SIG-M5 treated with dmso at 0.1 percent for 504 hours (cell line): Measurements from ENCODE around the gene RASAL2.

Experiments used
- DNase-seq: peaks from one replicate; lab custom pipeline; 2025; ENCODE audit not compliant: unreplicated experiment; lab: John Stamatoyannopoulos, UW

The RASAL2 gene

GRCh38 chr1:178093951-178094738 is at the start of gene RASAL2:
TSS of gene RASAL2 (plus strand) at chr1:178094104. CDS start at chr1:178094493, 389 bp downstream.
- peak; percentile 44 for DNase-seq

GRCh38 chr1:178046591-178047270 is 47.2 kb upstream of the RASAL2 start:
- DNase-seq, result no peak

GRCh38 chr1:178047403-178048093 is 46.4 kb upstream of the RASAL2 start:
- no peak for DNase-seq

GRCh38 chr1:178048426-178048825 is 45.5 kb upstream of the RASAL2 start:
- no peak for DNase-seq

DNA sequence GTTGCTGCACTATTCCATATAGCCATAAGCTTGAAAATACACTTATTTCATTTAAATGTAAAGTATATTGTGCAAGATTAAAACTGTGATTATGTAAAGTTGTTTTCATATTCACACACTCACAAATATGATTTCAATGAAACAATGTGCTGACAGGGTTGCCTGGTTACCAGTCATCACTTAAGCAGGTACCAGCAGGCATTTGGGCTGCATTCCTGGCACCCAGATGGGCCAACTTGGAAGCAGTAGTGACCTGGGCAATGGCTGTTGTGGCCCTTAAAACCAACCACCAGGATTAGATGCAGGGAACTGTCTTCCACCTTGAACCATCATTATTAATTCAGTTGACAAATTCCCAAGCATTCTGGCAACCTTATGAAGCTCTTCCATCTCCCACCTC is 45.0 kb upstream of the RASAL2 start:
- DNase-seq, result no peak

- DNase-seq, result no peak
Observed at GRCh38 chr1:178050084-178050483, 43.8 kb upstream of the RASAL2 start.

DNA sequence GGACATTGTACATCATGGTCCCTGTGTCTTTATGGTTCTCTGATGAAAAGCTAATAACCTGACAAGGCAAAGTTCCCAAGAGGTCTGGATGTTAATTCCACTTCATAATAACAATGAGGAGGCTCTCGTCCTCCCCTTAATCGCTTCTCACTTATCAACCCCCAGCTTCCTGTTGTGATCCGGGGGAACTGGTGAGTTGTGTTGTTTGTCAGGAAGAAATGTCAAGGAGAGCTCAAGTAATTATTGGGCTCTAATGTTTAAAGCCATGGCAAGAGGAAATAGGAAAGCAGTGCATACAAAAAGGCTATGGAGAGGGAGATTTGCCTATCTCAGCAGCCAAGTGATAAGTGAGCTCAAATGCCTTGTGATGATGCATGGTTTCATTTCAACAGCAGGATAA is 42.8 kb upstream of the RASAL2 start:
- no peak for DNase-seq

DNA sequence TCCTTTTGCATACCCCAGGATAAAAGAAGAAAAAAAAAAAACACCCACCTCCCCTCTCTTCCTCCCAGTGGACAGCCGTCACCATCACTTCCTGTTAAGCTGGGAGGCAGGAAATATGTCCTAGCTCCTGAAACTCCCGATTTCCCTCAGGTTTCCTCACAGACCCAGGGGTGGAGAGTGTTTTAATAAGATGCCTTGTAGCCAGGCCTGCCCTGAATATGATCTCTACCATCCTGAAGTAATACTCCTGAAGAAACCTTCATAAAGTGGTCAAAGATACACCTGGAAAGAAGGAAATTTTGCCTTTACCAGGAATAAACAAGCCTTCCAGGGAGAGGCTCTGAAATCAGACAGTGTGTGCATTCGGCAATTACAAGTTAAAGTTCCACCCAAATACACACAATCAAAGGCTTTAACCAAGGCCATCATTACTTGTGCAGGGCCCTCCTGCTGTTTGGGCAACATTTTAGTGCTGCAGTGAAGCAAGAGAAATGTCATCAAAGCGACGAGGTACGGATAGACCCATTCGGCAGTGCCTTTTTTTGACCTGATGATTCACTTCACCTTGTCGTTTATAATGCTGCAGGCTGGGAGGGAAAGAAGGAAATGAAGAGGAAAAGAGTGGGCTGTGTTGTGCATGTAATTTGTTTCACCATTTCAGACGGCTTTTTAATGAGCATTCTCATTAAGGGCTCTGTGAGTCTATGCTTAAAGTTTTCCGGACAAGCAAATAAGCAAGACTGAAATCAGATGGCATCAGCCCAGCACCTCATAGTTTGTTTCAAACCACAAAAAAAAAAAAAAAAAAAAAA is 41.0 kb upstream of the RASAL2 start:
- no peak for DNase-seq

- peak; percentile 61 for DNase-seq
Observed at GRCh38 chr1:178055093-178055492, 38.8 kb upstream of the RASAL2 start.

- DNase-seq, result peak; percentile 93
Observed at GRCh38 chr1:178055779-178056471, 38.0 kb upstream of the RASAL2 start.

- no peak for DNase-seq
Observed at GRCh38 chr1:178057141-178057765, 36.7 kb upstream of the RASAL2 start.

DNA sequence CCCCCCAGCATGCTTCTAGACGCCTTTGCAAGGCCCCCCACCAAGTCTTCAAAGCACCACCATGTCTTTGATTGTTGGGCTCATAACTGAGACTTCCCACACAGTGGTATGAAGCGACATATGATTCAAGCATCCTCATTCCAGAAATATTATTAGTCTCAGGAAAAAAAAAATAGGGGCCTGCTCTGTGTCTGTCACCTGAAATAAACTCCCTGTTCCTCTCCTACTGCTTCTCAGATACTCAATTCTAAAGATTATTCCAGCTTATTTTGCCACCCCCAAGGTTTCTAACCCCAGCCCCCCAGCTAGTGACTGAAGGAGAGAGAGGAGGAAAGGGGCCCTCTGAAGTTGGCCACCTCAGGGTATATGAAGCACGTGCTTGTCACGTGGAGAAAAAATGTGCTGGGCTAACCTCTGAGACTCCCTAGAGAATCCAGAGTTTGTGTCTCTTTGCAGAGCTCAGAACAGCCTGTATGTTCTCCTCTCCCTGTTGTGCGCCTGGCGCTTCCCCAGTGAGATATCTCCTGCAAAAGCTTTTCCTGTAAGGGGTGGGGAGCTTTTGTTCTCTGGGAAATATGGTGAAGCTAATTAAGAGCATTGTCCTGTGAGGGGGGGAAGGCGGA is 35.9 kb upstream of the RASAL2 start:
- DNase-seq, result no peak

DNA sequence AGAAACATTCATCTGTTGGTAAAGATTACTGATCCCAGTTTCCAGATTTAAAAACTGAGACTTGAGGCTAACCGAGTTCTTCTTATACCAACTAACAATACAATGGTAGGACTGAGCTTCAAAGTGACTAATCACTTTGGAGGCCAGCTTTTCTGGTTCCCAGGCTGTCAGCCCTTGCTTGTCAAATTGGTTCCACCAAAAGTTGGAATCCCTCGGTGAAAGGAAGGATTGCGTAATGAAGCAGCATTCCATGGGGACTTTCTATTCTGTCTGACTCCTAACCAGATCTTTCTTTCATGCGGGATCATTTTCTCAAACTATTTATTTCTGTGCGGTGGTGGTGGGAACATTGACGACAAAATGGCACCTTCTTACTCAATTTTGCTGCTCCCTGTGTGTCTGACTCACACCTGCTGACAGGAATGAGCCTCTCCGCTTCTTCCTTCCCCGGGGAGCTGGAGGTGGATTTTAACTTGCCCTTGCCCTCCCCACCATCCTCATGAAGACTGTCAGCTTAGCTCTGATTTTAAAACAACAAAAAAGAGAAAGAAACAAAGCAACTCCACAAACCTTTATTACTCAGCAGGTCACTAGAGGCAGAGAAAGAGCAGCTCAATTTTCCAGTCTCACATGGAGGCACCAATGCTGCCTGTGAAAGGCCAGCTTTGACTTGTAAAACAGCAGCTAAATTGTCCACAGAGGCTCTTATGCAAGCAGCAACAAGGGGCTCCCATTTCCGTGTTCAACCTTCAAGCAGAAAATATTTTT is 32.9 kb upstream of the RASAL2 start:
- peak; percentile 10 for DNase-seq

- DNase-seq, result no peak
Observed at GRCh38 chr1:178061620-178062019, 32.3 kb upstream of the RASAL2 start.

- DNase-seq, result no peak
Observed at GRCh38 chr1:178064191-178064821, 29.6 kb upstream of the RASAL2 start.

DNA sequence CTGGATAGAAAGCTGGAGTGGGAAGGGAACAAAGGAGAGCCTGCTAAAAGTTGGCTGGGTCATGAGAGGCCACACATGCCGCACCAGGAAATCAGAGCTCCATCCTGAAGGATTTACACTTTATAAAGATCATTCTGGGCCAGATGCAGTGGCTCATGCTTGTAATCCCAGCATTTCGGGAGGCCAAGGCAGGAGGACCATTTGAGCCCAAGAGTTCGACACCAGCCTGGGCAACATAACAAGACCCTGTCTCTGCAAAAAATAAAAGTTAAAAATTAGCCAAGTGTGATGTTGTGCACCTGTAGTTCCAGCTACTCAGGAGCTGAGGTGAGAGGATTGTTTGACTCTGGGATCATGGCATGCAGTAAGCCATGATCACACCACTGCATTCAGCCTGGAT is 28.7 kb upstream of the RASAL2 start:
- DNase-seq, result no peak

GRCh38 chr1:178066296-178066907 is 27.5 kb upstream of the RASAL2 start:
- no peak for DNase-seq
